GM10266 (cell line): Measurements from ENCODE around the gene SRPK2.

Experiments
- DNase-seq: peaks from one replicate; pipeline ENCODE4 v3.0.0; 2012; ENCODE audit errors: extremely low spot score
- TF ChIP-seq, protein P1 (sequence below): IDR thresholded peaks from 2 replicates; pipeline ENCODE4 v1.5.1; 2012; ENCODE audit warnings: mild to moderate bottlenecking, low read depth; ENCODE audit not compliant: control insufficient read depth, insufficient read depth; ENCODE audit errors: missing control alignments

Gene SRPK2

DNA sequence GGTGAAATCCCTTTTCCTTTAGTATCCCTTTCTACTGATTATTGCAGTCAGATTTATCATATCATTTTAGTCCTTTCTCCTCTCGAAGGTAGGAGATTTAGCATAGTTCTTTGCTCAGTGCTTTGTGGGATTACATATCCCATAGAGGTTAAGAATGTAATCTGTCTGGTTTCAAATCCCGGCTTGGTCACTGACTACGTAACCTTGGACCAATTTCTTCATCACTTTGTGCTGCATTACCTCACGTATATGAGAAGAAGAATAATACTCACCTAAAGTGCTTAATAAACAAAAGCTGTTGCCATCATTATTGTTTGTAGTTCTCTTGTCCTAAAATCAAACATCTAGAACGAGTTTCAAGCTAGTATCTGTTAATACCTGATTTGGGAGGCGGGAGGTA lies 300.7 kb downstream of the SRPK2 start:
- no peak for DNase-seq
- TF ChIP-seq, protein P1, sequence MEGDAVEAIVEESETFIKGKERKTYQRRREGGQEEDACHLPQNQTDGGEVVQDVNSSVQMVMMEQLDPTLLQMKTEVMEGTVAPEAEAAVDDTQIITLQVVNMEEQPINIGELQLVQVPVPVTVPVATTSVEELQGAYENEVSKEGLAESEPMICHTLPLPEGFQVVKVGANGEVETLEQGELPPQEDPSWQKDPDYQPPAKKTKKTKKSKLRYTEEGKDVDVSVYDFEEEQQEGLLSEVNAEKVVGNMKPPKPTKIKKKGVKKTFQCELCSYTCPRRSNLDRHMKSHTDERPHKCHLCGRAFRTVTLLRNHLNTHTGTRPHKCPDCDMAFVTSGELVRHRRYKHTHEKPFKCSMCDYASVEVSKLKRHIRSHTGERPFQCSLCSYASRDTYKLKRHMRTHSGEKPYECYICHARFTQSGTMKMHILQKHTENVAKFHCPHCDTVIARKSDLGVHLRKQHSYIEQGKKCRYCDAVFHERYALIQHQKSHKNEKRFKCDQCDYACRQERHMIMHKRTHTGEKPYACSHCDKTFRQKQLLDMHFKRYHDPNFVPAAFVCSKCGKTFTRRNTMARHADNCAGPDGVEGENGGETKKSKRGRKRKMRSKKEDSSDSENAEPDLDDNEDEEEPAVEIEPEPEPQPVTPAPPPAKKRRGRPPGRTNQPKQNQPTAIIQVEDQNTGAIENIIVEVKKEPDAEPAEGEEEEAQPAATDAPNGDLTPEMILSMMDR = no peak

DNA sequence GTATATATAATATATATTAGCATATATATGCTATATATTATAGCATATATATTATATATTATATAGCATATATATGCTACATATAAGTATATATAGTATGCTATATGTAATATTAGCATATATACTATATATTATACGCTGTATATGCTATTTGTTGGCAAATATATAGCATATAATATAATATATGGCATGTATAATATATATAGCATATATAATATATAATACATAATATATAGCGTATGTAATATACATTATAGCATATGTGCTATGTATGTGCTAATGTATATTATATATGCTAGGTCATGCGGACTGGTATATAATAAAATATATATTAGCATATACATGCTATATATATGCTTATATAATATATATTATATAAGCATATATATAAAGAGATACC lies 301.9 kb downstream of the SRPK2 start:
- TF ChIP-seq, protein P1 = no peak
- no peak for DNase-seq

DNA sequence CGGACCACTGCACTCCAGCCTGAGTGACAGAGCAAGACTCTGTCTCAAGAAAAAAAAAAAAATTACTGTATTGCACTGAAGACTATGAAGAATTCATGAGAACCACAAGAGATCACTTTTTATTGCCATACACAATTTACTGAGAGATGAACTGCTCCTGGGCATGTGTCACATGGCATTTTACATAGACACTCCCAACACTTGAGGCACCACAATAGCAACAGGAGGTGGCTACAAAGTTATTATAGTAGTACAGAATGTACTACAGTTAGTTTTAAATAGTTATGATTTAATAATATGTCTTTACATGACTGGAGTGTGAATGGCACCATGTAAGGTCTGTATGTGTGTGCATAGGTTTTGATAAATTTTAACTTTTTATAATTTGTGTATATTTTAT lies 304.1 kb downstream of the SRPK2 start:
- TF ChIP-seq, protein P1 = no peak
- no peak for DNase-seq

DNA sequence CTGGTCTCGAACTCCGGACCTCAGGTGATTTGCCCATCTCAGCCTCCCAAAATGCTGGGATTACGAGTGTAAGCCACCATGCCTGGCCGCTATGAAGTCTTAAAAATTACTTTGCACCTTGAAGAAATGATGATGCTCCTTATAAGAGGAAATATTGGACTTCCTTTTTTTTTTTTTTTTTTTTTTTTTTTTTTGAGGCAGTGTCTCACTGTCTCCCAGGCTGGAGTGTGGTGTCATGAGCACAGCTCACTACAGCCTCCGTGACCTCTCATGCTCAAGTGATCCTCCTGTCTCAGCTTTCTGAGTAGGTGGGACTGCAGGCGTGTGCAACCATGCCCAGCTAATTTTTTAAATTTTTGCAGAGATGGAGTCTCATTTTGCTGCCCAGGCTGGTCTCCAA lies 309.4 kb downstream of the SRPK2 start:
- TF ChIP-seq, protein P1 = no peak
- no peak for DNase-seq

DNA sequence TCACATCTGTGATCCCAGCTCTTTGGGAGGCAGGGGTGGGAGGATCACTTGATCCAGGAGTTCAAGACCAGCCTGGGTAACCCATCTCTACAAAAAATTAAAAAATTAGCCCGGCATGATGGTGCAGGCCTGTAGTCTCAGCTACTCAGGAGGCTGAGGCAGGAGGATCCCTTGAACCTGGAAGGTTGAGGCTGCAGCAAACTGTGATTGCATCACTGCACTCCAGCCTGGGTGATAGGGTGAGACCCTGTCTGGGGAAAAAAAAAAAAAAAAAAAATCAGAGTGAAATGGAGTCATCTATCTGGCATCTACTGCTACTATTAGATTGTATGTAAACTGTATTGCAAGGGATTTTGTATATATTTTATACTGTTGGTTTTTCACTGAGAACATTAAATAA lies 315.6 kb downstream of the SRPK2 start:
- DNase-seq = no peak
- TF ChIP-seq, protein P1 = no peak

DNA sequence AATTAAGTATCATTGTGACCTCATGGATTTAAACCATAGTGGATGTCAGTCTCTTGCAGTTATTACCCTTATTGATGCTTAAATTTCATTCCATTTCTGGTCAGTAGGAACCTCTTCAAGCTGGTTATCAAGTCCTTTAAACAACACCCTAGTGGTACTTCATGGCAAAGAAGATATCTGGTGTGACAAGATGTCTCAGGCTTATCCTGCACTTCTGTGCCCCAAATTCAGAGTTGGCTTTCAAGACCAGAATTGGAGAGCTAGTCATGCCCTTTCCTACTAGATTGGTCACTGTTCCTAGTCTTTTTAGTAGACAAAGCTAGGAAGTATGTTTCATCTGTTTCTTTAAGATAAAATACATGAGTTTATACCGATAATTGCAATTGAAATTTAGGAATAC lies 319.8 kb downstream of the SRPK2 start:
- TF ChIP-seq, protein P1 = no peak
- no peak for DNase-seq

DNA sequence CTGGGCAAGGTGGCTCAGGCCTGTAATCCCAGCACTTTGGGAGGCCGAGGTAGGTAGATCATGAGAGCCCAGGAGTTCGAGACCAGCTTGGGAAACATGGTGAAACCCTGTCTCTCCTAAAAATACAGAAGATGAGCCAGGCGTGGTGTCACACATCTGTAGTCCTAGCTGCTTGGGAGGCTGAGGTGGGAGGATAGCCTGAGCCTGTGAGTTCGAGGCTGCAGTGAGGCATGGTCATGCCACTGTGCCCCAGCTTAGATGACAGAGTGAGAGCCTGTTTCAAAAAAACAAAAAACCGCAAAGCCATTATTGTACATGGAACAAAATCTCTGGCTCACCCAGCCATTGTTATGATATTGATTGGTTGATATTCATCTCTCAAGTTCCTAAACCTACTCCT lies 321.0 kb downstream of the SRPK2 start:
- no peak for DNase-seq

More for the DNA sequence above, 321.0 kb downstream of the SRPK2 start:
- TF ChIP-seq, protein P1 = no peak
